Activated CD8-positive, alpha-beta memory T cell treated with anti-CD3 and anti-CD28 coated beads for 24 hours (primary cell): ENCODE data around the gene SEMA5A.

Experiments
- DNase-seq: peaks from one replicate; pipeline ENCODE4 v3.0.0-alpha.2; 2020

Gene SEMA5A

GRCh38 chr5:9046756-9047481 lies 499.0 kb downstream of the SEMA5A start:
- no peak for DNase-seq

GRCh38 chr5:9045946-9046345 lies 499.9 kb downstream of the SEMA5A start:
- DNase-seq: no peak

- DNase-seq: no peak
Measured at GRCh38 chr5:9042241-9042640, 503.6 kb downstream of the SEMA5A start.

GRCh38 chr5:9040475-9040874 lies 505.4 kb downstream of the SEMA5A start:
- no peak for DNase-seq

- no peak for DNase-seq
Measured at GRCh38 chr5:9037048-9037447, 508.8 kb downstream of the SEMA5A start.

GRCh38 chr5:9035346-9035745 lies 510.5 kb downstream of the SEMA5A start:
- no peak for DNase-seq

- DNase-seq: no peak
Measured at GRCh38 chr5:9034649-9035048, 511.2 kb downstream of the SEMA5A start.

- no peak for DNase-seq
Measured at GRCh38 chr5:9033524-9033923, 512.4 kb downstream of the SEMA5A start.

GRCh38 chr5:9025942-9026341 lies 519.9 kb downstream of the SEMA5A start:
- DNase-seq: no peak

GRCh38 chr5:9020996-9021395 lies 524.9 kb downstream of the SEMA5A start:
- no peak for DNase-seq

- no peak for DNase-seq
Measured at GRCh38 chr5:9015937-9016270, 530.0 kb downstream of the SEMA5A start.

- no peak for DNase-seq
Measured at GRCh38 chr5:9015260-9015936, 530.5 kb downstream of the SEMA5A start.

- no peak for DNase-seq
Measured at GRCh38 chr5:9013147-9013546, 532.7 kb downstream of the SEMA5A start.

GRCh38 chr5:9009931-9010651 lies 535.8 kb downstream of the SEMA5A start:
- DNase-seq: no peak

- no peak for DNase-seq
Measured at GRCh38 chr5:8997542-8998070, 548.3 kb downstream of the SEMA5A start.

GRCh38 chr5:8993031-8993430 lies 552.8 kb downstream of the SEMA5A start:
- DNase-seq: no peak
